Hepatic stellate cell (primary cell): Measurements from ENCODE around the gene TTI1.
"Not testable (repeated sequence)": the region's sequence is repeated elsewhere in the genome, so short reads cannot be mapped to it uniquely, and the experiment has no call there.

Experiments
- DNase-seq: peaks from one replicate; pipeline ENCODE4 v3.0.0; 2011; ENCODE audit warnings: low spot score

TTI1 gene

DNA sequence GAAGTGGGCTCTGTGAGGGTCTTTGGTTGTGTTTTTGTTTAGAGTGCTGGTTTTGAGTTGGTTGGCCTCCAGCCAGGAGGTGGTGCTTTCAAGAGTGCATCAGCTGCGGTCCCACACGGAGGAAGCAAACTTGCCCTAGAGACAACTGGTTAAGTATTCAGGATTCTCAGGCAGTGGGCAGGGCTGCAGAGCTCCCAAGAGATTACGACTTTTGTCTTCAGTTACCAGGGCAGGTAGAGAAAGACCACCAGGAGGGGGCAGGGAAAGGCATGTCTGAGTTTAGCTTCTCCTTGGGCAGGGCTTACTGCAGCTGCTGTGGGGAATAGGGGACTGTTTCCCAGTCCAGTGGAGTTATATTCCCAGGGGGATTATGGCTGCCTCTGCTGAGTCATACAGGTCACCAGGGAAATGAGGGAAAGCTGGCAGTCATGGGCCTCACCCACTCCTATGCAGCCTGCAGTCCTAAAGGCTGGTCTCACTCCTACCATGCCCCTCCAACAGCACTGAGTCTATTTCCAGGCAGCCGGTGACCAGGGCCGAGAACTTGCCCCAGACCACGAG is 64.3 kb downstream of the TTI1 start:
- DNase-seq: no peak

GRCh38 chr20:37963483-37963882 is 69.8 kb downstream of the TTI1 start:
- DNase-seq: not testable (repeated sequence)

DNA sequence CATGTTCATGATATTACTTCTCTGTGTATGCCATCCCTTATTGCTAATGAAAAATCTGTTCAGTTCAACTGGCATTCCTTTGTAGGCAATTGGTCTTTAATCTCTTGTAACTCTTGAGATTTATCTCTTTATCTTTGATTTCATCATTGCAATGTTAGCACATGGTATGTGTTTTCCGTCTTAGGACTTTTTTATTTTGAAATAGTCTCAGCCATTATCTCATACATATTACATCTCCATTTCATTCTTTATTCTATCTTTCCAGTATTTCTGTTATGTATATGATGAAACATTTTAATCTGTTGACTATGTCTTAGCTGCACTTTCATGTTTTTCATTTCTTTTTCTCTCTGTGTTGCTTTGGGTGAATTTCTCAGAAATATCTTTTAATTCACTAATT is 72.2 kb downstream of the TTI1 start:
- DNase-seq: no peak

- DNase-seq: no peak
These were observed 74.3 kb downstream of the TTI1 start for GRCh38 chr20:37958856-37959520.

GRCh38 chr20:37956107-37956585 is 77.1 kb downstream of the TTI1 start:
- DNase-seq: no peak

DNA sequence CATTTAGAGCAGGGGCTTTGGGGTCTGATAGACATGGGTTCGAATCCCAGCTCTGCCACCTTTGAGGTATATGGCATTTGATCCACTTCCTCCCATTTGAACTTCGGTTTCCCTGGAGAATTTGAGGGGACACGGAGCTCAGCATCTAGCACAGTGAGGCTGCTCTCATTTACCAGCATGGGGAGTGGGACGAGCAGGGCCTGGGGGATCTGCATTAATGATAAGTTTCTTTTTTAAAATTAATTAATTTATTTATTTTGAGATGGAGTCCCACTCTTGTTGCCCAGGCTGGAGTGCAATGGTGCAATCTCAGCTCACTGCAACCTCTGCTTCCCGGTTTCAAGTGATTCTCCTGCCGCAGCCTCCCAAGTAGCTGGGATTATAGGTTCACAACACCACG is 77.7 kb downstream of the TTI1 start:
- no peak for DNase-seq

DNA sequence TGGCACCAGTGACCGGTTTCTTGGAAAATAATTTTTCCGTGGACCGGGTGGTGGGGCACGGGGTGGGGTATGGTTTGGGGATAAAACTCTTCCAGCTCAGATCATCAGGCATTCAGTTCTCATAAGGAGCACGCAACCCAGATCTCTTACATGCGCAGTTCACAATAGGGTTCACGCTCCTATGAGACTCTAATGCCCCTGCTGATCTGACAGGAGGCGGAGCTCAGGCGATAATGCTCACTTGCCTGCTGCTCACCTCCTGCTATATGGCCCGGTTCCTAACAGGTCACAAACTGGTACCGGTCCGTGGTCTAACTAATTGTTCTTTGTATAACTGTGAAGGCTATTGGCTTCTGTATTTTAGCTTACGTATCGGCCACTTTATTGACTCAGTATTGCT is 78.6 kb downstream of the TTI1 start:
- DNase-seq: no peak

DNA sequence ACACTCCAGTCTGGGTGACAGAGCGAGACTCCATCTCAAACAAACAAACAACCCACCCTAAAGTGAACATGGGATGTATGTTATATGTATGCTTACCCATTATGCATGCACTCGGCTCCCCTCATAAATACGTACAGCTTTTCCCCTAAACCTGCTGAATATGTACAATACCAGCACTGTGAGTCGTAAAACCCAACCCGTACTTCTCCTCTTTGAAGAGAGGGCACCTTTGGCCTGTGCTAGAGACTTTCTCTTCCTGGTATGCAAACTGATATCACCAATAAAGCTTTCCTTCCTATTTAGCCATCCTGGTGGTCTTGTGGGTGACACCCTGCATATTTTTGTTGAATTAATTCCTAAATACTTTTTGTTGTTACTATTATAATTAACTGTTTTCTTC is 79.1 kb downstream of the TTI1 start:
- DNase-seq: no peak

DNA sequence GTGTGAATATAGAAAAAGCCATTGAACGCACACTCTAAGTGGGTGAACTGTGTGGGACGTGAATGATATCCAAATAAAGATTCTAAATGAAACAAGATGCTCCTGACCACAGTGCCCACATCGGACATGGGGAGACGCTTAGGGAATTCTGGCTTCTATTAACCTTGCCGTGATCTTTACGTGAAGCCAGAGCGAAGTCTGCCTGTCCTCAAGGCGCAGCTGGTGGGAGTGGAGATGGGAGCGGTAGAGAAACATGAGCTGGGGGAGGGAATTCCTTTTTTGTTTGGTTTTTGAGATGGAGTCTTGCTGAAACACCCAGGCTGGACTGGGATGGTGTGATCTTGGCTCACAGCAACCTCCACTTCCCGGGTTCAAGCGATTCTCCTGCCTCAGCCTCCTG is 84.3 kb downstream of the TTI1 start:
- DNase-seq: no peak

- DNase-seq: no peak
These were observed 85.3 kb downstream of the TTI1 start for GRCh38 chr20:37947943-37948342.

DNA sequence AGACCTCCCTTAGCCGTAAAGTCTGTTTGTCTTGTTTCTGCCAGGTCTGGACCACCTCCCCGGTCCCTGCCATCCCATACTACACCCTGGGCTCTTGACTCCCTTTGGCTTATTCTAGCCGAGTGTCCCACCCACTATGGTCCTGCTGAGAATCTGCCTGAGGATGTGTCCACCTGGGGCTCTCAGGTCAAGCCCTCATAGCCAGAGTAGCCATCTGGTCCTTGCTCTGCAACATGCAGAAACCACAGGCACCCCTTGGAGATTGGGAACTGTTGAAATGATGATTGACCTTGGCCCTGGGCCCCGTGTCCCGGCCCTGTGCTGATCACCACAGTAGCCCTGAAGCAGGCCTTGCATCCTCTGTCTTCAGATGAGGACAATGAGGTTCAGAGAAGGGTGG is 86.3 kb downstream of the TTI1 start:
- no peak for DNase-seq

DNA sequence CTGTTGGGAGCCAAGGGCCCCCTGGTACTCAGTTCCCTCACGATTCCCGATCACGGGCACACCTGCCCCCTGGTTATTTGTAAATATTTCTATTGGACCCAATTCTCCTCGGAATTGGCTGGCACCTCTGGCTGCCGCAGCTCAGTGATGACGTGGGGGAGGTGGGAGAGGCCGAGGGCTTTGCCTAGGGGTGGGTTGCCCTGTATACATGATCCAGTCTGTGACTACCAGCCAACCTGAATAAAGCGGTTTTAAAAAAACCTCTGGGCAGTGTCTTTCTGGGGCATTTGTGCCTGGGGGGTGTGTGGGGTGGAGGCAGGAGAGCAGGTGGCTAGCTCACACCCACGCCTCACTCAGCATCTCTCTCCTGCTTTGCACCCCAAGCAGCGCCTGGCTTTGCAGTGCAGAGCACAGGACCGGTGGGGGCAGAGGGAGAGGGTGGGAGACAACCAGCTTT is 88.1 kb downstream of the TTI1 start:
- DNase-seq: no peak

- DNase-seq: no peak
These were observed 88.7 kb downstream of the TTI1 start for GRCh38 chr20:37944456-37944981.

- DNase-seq: no peak
These were observed 89.5 kb downstream of the TTI1 start for GRCh38 chr20:37943501-37944455.

- no peak for DNase-seq
These were observed 90.2 kb downstream of the TTI1 start for GRCh38 chr20:37943033-37943432.

- DNase-seq: no peak
These were observed 91.3 kb downstream of the TTI1 start for GRCh38 chr20:37941992-37942391.

DNA sequence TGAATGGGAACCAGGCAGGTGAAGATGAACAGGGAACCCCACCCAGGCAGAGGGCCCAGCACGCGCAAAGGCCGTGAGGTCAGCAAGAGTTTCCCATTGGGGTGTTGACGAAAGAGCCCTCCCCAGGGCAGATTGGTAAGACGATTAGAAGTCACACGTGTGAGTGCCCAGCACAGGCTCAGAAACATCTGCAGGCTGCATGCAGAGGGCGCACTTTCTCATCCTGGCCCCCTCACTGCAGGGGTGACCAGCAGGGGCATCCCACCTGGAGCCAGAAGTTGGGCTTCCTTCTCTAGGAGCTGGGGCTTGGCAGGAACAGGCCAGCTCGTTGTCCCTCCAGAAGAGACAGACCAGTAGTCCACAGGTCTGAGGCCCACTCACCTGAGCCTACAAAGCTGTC is 91.9 kb downstream of the TTI1 start:
- DNase-seq: no peak

DNA sequence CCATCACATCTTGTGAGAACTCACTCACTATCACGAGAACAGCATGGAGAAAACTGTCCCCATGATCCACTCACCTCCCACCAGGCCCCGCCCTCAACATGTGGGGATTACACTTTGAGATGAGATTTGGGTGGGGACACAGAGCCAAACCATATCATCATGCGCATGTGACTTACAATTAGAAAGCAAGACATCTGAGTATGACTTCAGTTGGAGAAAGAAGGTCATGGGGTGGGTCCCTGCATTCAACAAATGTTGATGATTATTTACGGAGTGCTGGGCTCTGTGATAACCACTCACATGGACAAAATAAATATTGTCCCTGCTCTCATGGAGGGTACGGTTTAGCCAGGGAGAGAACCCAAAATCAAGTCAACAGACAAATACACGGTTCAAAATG is 92.4 kb downstream of the TTI1 start:
- no peak for DNase-seq

GRCh38 chr20:37939701-37940560 is 93.3 kb downstream of the TTI1 start:
- no peak for DNase-seq

GRCh38 chr20:37938954-37939353 is 94.3 kb downstream of the TTI1 start:
- no peak for DNase-seq

- no peak for DNase-seq
These were observed 95.0 kb downstream of the TTI1 start for GRCh38 chr20:37938181-37938750.
